Esophagus squamous epithelium (tissue), 5 donors: ENCODE data around the gene COL9A2. TPM values are rescaled to one million over a fixed set of nuclear protein-coding genes. Genes with fewer than 3 reads are reported as not detected.
"Not testable (repeated sequence)": the region's sequence is repeated elsewhere in the genome, so short reads cannot be mapped to it uniquely, and the experiment has no call there.

ENCODE experiments used
- DNase-seq: peaks from one replicate; lab custom pipeline; 2025; lab: John Stamatoyannopoulos, UW
- H3K27ac ChIP-seq, 4 donors: fragments of 200-600 bp; sonication (generic); one replicate each; pipeline ENCODE4 v1.5.1; 2016 to 2019; ENCODE audit warnings: mild to moderate bottlenecking in 1 of 4
- H3K27me3 ChIP-seq, 4 donors: fragments of 200-600 bp; sonication (generic); 1 replicate in 3 of 4; 2 replicates in 1 of 4; pipeline versions ENCODE4 v1.5.1 to v1.6.0; 2017 to 2021; ENCODE audit warnings: antibody characterized with exemption in 1 of 4
- H3K36me3 ChIP-seq, 3 donors: fragments of 200-600 bp; sonication (generic); one replicate each; pipeline ENCODE4 v1.5.1; 2016 to 2019
- H3K4me1 ChIP-seq, 3 donors: fragments of 200-600 bp; sonication (generic); one replicate each; pipeline ENCODE4 v1.5.1; 2017 to 2019
- H3K4me3 ChIP-seq, 4 donors: fragments of 200-600 bp; sonication (generic); 1 replicate in 3 of 4; 2 replicates in 1 of 4; pipeline ENCODE4 v1.5.1; 2016 to 2019; ENCODE audit warnings: mild to moderate bottlenecking in 2 of 4, moderate library complexity in 1 of 4
- H3K9me3 ChIP-seq, 3 donors: fragments of 200-600 bp; sonication (generic); one replicate each; pipeline ENCODE4 v1.5.1; 2016 to 2019
- CTCF ChIP-seq, 6 experiments: fragments of 450-650 bp in 4 of 6; fragments of 200-600 bp in 2 of 6; sonication (generic) in 2 of 6; IDR thresholded peaks; one replicate each; pipeline ENCODE4 v1.5.1; 2016 to 2019; ENCODE audit warnings: antibody characterized with exemption in 6 of 6, mild to moderate bottlenecking in 4 of 6, moderate library complexity in 4 of 6
- POLR2A ChIP-seq, 4 donors: fragments of 450-650 bp; IDR thresholded peaks; one replicate each; pipeline ENCODE4 v1.6.1; 2017; ENCODE audit warnings: antibody characterized with exemption in 4 of 4, mild to moderate bottlenecking in 4 of 4, moderate library complexity in 3 of 4
- WGBS, 2 donors: methylation state at CpG; one replicate each; pipeline ENCODE4 v1.1.5; 2018; 5-methylcytosine and 5-hydroxymethylcytosine counted together
- intact Hi-C: fragments of 100-400 bp; cut with DNase I; formaldehyde crosslinking; loops from one replicate; pipeline ENCODE4 v1.15.0; 2022
- total RNA-seq, 4 donors: library from RNA; depleted of rRNA; stranded (reverse); fragments of >200 nt; gene quantifications; one replicate each; pipeline ENCODE4 v1.1.0, GENCODE V29; 2016
- donor health status: DM: yes; HTN: yes; CAD: no.

The COL9A2 gene
- total RNA-seq, 4 donors from 2014 or later = 0.26 to 4.0 (median 2.1) TPM; not detected in 1

DNA sequence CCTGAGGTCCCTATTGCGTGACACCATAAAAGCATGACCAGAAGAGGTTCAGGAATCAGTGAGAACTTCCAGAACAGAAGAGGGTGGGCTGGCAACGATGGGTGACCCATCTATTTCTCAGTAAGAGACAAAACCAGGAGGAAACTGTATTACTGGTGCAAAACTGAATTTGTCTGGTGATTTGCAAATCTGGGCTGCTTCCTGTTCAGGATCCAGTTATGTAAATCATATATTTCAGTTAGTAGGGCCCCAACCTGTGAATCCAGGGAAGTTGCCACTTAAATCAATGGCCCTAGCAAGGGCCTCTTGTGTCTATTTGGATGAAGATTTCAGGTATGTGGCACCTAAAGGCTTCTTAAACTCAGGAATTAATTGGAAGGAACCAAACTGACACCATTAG is 33.3 kb upstream of the COL9A2 start:
- no peaks in the 10 kb centered on the region for H3K36me3 ChIP-seq
- WGBS, 2 donors = 54 to 72% methylated on average over 2 of the region's 2 CpGs
- H3K9me3 ChIP-seq = no peaks in the 10 kb centered on the region
- H3K27ac ChIP-seq = no peak overlapping the region
- no peaks in the 10 kb centered on the region for H3K4me1 ChIP-seq
- TF ChIP-seq CTCF (IDR thresholded peaks at IDR 0.05) (no peak), POLR2A (IDR thresholded peaks at IDR 0.05) (no peak)
- no peak overlapping the region for H3K4me3 ChIP-seq
- DNase-seq = no peak
- intact Hi-C loops = no loop called here
- no peaks in the 10 kb centered on the region for H3K27me3 ChIP-seq

DNA sequence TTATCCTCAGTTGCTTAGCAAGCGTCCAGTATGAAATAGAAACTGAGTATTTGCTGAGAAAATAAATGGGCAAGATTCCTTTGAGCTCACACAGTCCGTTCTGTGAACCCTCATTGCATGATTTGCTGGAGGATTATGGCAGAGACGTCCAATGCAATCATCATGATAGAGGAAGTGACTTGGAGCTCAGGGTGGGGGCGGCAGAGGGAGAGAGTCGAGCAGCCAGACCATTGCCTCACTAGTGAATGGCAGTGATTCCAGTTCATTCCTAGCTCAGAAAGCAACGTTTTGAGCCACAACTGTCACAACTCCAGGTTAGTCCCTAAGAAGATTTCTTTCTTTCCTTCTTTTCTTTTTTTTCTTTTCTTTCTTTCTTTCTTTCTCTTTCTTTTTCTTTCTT is 27.5 kb upstream of the COL9A2 start:
- DNase-seq = no peak
- peak overlapping the region in 1 of 4 donors; percentile 42 for H3K27ac ChIP-seq
- intact Hi-C loops = no loop called here

GRCh38 chr1:40342381-40342717 is 25.3 kb upstream of the COL9A2 start:
- H3K4me3 ChIP-seq, H3K27ac ChIP-seq, intact Hi-C loops, H3K9me3 ChIP-seq, H3K27me3 ChIP-seq, H3K36me3 ChIP-seq, DNase-seq: not testable (repeated sequence)
- WGBS, 2 donors = 81 to 90% methylated on average over 3 of the region's 3 CpGs
- H3K4me1 ChIP-seq = peaks cover 0 to 24% (median 0%) of the 10 kb centered on the region in 3 donors

More for the DNA sequence above, 27.5 kb upstream of the COL9A2 start:
- 14 to 15% methylated on average over 6 of the region's 6 CpGs for WGBS, 2 donors
- H3K4me3 ChIP-seq = peak overlapping the region in 1 of 4 donors; percentile 28
- H3K27me3 ChIP-seq = no peaks in the 10 kb centered on the region
- TF ChIP-seq POLR2A (IDR thresholded peaks at IDR 0.05) = peak in 1 of 4 donors; percentile 63
- TF ChIP-seq CTCF (IDR thresholded peaks at IDR 0.05) = no peak
- no peaks in the 10 kb centered on the region for H3K9me3 ChIP-seq
- no peaks in the 10 kb centered on the region for H3K36me3 ChIP-seq
- peaks cover 0 to 11% (median 0%) of the 10 kb centered on the region in 3 donors for H3K4me1 ChIP-seq

DNA sequence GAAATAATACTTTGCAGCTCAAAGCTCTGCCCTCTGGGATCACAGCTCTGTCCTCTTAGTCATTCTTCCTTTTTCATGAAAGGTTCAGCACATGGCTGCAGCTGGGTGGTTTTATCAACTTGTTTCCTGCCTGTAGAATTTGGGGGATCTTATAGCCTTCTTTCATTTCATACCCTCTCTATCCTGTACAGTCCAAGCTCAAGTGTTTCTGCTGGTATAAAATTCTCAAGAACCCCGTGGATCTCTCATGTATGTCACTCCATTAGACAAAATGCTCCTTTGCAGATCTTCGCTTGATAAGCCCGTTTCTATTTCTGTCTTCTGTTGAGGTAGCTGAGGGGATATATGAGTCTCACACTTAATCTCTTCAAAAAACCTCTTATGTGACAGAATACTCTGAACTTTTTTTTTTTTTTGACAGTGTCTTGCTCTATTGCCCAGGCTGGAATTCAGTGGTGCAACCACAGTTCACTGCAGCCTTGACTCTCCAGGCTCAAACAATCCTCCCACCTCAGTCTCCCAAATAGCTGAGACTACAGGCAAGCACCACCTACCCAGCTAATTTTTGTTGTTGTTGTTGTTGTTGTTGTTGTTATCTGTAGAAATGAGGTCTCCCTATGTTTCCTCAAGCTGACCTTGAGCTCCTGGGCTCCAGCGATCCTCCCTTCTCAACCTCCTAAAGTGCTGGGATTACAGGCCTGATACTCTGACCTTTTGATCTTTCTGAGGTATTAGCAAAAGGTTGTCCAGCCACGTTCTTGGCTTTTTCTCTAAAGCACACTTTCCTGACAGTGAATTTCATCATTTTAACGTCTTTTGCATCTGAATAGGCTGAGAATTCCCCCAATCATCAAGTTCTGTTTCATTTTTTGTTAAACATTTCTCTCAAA is 24.6 kb upstream of the COL9A2 start:
- peaks cover 0 to 7% (median 0%) of the 10 kb centered on the region in 4 donors for H3K27me3 ChIP-seq
- H3K9me3 ChIP-seq = no peaks in the 10 kb centered on the region
- H3K36me3 ChIP-seq = no peaks in the 10 kb centered on the region
- H3K27ac ChIP-seq = no peak overlapping the region
- DNase-seq = no peak
- H3K4me1 ChIP-seq = peaks cover 0 to 24% (median 0%) of the 10 kb centered on the region in 3 donors
- TF ChIP-seq CTCF (IDR thresholded peaks at IDR 0.05) = no peak
- no peak for TF ChIP-seq POLR2A (IDR thresholded peaks at IDR 0.05)
- intact Hi-C loops = no loop called here
- 64 to 72% methylated on average over 6 of the region's 6 CpGs for WGBS, 2 donors
- no peak overlapping the region for H3K4me3 ChIP-seq

DNA sequence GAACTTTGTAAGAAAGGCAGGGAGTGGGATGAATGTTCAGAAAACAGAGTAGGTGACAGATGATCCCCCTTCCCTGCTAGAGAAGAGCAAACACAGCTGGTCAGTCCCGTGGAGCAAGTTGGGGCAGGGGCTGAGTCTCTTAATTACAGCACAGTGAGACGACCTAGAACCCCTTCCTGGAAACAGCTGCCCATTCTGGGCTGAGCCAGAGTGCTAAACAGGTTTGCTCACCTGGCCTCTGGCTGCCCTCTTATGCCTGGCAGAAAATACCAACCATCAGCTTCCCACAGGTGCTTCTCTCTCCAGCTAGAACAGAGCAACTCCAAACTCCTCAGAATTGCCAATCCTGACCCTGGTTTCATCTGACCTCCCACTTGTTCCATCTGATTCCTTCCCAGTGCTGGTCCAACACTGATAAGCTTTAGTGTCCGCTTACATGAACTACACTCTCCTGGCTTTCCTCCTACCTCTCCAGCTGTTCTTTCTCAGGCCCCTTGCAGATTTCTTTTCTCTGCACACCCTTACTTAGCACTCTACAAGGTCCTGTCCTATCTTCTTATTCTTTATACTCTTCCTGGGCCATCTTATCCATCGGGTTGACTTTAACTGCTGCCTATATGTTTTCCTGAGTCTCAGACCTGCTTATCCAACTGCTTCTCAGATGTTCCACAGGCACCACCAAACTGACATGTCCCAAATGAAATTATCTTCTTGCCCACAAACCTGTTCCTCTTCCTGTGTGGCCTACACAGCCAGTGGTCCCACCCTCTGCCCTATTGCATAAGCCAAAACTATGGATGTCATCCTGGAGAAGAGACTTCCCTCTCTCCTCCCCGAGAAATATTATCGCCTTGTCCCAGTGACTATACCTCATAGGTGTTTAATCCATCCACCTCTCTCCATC is 22.6 kb upstream of the COL9A2 start:
- WGBS, 2 donors = 50 to 53% methylated on average over 6 of the region's 6 CpGs
- Histone ChIP-seq H3K27me3 (peaks cover 0 to 7% (median 0%) of the 10 kb centered on the region in 4 donors), H3K4me3 (no peak overlapping the region), H3K4me1 (peaks cover 0 to 22% (median 0%) of the 10 kb centered on the region in 3 donors), H3K27ac (peak overlapping the region in 3 of 4 donors; percentile 5 to 59 (median 33)), H3K9me3 (no peaks in the 10 kb centered on the region), H3K36me3 (no peaks in the 10 kb centered on the region)
- intact Hi-C loops = loop anchor here (5.0 kb wide), 2 partner anchors 187 to 257 kb away; no protein-coding TSS in a partner anchor
- TF ChIP-seq POLR2A (IDR thresholded peaks at IDR 0.05) (no peak), CTCF (IDR thresholded peaks at IDR 0.05) (no peak)
- DNase-seq = no peak
